Measurements from ENCODE around the gene CCDC60.

The CCDC60 gene

DNA sequence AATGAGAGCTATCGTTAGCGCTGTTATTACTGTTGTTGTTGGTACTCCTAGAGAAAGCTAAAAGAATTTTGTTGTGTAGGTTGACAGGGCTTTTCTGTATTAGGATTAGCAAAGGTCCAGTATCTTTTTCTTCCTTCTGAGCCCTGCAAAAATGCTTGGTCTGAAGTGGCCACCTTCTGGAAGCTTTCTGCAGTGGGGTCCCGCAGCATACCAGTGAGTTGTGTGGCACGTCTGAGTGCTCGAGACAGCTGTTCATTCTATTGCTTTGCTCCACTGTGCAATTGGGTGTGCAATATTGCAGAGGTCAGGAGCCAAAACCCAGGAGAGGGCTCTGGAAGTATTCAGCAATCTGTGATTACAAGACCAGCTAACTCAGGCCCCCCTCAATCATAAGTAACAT, 57.1 kb downstream of the CCDC60 start:
- DNase-seq = no peak

DNA sequence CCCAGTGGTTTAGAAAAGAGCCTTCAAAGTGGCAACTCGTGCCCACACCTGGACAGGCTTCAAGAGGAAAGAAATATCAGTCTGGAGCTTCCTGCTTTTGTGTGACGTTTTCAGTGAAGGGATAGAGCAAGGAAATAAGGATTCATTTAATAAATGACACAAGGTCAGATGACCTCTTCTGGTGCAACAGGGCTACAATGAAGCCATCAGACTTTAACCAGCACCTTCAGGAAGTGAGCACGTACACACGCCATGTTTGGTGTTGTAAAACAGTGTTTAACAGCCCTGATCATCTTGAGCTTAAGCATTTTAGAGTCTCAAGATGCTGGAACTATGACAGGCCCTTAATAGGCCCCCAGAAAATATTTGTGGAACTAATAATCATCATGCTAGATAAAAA, 59.1 kb downstream of the CCDC60 start:
- DNase-seq = peak in 1 of 3 experiments; percentile 53

DNA sequence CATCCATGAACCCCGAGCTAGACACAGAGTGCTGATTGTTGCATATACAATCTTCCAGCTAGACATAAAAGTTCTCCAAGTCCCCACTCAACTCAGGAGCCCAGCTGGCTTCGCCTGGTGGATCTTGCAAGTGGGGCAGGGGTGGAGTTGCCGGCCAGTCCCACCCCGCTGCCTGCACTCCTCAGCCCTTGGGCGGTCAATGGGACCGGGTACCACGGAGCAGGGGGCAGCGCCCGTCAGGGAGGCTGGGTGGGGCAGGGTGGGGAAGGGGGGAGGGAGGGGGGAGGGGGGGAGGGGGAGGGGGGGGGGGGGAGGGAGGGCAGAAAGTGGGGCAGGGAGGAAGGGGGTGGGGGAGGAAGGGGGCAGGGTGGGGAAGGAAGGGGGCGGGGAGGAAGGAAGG, 63.0 kb downstream of the CCDC60 start:
- no peak for DNase-seq

DNA sequence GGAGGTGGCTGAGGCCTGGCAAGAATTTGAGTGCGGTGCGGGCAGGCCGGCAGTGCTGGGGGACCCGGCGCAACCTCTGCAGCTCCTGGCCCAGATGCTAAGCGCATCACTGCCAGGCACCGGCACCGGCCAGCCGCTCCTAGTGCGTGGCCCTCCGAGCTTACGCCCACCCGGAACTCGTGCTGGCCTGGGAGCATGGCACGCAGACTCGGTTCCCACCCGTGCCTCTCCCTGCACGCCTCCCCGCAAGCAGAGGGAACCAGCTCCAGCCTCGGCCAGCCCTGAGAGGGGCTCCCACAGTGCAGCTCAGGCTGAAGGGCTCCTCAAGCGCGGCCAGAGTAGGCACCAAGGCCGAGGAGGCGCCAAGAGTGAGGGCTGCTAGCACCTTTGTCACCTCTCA, 63.7 kb downstream of the CCDC60 start:
- no peak for DNase-seq

DNA sequence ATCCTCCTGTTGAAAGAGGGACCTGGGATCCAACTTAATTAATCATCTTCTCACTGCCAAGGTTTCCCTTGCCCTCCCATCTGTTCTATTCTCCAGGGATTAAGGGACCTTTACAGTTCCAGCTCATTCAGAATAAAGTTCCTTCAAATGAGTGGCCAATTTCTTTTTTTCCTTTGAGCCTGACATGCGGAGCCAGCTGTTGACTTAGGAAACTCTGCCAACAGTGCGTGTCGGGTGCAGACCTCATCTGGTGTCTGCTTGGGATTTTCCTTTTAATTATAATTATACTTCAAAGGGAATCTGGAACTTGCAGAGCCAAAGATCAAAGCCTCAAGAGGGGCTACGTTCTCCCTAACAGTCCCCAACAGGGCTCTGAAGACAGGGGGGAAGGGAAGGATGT, 64.8 kb downstream of the CCDC60 start:
- DNase-seq = peak in 1 of 3 experiments; percentile 40

DNA sequence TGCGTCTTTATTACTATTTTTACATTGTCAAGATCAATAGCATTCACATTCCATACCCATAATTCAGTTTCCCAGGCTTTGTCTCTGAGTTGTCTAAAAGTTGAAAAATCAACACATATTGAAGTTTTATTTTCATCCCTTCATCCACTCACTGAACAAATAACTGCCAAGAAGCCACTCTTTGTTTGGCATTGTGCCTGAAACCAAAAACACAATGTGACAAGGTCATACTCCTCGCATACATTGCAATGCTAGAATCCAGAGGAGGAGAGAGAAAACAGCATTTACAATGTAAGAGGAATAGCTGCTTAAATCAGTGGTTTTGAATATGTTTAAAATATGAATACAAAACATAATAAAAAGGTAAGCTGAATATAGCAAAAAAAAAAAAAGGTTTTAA, 71.8 kb downstream of the CCDC60 start:
- DNase-seq = peak in 1 of 3 experiments; percentile 24

DNA sequence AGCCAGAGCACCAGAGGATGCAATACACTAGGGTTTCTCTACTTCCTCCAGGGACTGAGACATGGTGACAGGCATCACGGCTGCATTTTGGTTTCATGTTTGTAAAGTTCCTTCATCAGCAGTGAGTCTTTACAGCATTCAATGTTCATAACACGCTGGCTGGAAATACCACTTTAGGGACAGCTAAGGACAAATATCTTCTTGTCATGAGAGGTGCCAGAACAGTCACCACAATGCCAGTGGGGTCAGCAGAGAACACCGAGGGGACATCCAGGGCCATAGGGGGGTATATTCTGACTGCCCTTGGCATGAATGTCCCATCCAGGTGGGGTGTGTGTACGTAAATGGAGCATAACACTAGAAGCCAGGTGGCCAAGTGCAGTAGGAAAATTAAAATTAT, 72.3 kb downstream of the CCDC60 start:
- no peak for DNase-seq

DNA sequence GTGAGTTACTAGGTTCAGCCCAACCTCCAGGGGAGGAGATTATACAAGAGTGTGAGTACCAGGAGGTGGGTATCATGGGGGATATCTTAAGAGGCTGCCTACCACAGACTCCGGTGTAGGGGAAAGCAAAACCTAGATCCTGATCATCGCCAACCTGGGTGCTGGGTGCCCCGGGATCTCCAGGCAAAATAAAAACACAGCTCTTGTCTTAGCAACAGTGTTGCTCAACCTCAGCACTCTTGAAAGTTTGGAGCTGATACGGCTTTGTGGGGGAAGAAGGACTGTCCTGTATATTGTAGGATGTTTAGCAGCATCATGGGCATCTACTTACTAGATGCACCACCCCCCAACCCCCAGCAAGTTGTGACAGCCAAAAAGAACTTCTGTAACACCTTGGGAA, 74.5 kb downstream of the CCDC60 start:
- DNase-seq = no peak

DNA sequence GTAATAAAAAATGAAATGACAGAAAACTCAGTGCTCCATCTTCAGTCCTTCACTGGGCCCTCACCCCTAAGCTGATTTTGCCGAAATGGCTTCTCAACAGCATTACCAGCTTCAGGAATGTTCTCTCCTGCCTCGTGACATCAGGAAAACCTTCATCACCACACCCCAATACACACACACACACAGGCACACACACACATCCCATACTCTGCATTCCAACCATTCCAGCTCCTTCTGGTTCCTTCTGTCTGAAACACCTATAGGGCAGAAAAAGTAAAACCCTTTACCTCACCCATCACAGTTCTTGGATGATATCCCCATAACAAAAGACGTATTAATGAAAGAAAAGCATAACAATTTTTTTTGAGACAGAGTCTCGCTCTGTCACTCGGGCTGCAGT, 75.9 kb downstream of the CCDC60 start:
- no peak for DNase-seq

DNA sequence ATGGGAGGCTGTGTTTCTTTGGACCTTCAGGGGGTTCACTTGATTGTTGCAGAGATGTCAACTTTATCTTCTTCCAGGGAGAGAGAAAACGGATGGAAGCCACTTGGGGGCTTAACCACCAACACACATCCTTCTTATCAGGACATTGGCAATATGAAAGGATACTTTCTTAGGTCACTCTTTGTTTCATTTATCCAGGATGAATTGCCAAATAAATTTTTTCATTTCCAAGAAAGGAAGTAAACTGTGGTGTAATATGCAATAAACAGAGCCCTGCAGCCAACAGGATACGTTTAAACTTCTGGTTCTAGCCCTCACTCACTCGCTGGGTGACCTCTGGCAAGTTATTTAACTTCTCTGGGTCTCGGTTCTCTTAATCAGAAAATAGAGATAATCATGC, 77.8 kb downstream of the CCDC60 start:
- DNase-seq = no peak

DNA sequence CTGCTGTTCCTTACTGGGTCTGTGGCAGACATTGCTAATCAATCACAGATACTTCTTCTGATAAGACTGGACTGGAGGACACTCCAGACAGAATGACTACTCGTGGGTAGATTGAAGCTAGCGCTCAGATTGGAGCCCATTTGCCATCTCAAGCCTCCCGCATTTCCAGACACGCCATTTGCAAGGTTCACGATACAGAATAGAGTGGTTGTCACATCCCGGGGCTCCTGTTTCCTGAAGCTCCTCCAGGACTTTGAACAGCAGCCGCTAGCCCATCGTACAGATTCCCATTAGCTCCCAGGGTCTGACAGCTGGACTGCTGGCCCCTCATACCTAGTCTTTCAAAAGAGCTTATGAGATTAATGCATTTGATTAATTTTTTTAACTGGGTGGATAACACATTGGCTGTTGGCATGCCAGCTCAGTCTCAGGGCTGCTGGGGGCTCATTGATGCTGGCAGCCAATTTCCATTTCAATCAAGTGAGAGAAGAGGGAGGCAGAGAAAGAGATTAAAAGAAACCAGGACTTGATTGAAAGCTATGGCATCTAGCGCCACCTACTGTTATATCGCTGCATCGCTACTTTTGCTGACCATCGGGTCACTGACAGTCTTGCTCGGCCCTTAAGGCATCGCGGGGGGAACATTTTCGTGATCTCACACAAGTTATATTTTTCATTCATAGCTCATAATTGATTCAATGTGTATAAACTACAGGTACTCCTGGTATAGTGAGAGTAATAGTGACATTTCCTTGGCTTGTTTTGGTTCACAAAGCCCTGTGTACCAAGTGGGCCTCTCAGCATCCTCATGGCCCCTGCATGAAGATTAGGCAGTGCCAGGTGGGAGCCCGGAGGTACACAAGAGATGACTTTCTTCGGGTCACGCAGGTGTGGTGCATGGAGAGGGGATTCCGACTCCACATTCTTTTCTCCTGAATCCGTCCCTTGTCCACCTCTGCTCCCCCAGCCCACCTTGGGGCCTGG, 78.6 kb downstream of the CCDC60 start:
- peak; percentile 21 to 85 (median 67) for DNase-seq

DNA sequence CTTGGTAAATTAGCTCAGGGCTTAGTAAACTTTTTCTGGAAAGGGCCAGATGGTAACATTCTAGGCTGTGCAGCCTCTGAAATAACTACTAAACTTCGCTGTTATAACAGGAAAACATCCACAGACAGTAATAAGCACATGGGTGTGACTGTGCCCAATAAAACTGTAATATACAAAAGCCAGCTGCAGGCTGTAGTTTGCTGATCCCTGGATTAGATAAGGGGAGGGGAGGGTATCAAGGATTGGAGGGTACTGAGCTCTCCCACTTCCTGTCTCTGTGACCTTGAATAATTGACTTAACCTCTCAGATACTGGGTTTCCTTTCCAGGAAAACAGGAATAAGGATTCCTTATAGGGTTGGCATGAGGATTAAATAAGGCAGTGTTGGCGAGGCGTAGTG, 81.2 kb downstream of the CCDC60 start:
- DNase-seq = no peak

DNA sequence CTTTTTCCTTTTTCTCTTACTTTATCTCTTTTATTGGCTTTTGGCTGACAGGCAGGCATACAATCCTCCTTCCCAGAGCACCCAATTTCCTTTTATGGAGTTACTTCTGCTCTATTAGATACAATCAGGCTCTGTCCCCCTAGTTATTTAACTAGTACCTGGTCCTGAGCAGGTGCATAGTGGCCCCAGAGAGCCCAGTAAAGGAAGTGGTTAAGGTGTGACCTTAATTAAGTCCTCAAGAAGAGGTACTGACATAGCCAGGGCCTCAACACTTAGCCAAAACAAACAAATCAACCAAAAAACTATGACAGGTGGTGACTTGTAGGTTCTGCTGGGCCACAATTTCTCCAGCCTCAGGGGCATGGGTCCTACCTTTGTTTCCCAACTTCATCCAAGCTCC, 82.9 kb downstream of the CCDC60 start:
- DNase-seq = peak in 2 of 3 experiments; percentile 8 to 20

DNA sequence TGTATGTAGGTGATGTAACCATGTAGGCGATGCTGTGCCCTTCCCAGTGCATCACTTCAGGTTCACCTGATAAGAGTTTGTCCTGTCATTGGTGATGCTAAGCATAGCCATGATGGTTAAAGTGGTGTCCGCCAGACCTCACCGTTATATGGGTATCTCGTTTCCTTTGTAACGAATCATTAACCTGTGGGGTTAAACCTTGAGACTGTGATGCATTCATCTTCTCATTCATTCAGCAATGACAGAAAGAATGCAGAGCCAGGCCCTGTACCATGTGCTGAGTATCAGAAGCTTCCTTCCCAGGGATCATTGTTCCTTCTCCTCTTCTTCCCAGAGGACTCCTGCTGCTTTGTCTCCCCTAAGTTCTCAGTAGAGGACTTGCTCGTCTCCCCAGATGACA, 84.9 kb downstream of the CCDC60 start:
- DNase-seq = no peak

DNA sequence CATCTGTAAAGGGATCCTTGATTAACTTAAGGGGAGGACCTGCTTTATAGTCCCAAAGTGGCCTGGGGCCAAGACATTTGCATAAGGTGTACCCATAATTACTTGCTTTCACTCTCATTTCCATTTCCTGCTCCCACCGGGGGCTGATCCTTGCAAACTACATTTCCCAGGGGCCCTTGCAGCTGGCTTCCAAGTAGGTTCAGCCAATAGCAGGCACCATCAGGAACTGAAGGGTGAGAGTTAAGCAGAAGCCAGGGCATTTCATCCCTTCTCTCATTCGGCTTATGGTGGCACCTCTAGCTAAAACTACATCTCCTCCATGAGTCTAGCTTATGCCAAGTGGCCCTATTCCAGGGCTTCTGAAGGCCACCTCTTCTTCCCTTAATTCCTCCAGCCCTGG, 88.8 kb downstream of the CCDC60 start:
- DNase-seq = no peak

DNA sequence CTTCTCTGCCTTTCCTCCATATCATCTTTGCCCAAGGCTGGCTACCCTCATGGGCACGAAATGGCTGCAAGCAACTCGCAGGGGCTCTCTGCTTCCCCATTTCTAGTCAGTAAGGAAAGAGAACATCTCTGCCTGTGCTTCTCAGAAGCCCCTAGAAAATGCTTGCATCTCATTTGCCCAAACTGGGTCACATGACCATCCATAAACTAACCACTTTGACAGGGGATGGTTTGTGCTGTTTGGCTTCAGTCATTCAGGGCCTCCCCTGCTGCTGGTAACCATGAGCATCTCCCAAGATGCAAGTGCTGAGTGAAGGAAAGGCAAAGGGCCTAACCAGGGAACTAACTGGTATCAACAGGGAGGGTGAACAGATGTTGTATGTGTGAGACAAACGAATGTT, 91.1 kb downstream of the CCDC60 start:
- DNase-seq = no peak

DNA sequence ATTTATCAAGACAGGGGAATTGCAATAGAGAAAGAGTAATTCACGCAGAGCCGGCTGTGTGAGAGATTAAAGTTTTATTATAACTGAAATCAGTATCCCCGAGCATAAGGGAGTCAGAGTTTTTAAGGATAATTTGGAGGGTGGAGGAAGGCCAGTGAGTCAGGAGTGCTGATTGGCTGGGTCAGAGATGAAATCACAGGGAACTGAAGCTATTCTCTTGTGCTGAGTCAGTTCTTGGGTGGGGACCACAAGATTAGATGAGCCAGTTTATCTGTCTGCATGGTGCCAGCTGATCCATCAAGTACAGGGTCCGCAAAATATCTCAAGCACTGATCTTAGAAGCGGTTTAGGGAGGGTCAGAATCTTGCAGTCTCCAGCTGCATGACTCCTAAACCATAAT, 96.6 kb downstream of the CCDC60 start:
- no peak for DNase-seq

DNA sequence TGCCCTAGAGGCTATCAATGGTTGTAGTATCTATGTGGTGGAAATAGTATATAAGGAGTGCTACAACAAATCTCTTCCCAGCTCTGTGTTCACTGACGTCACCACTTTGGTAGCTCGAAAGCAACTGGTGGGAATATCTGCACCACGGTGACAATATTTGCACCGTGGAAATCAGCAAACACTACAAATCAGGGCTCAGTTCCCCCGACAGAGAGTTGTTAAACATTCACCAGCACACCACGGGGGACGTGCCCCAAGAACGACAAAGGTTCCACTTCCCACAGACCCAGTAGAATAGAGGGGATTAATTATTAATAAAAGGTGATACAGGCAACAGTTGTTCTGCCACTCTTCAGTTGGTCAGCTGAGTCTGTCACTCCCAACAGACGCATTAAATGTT, 98.4 kb downstream of the CCDC60 start:
- DNase-seq = no peak

DNA sequence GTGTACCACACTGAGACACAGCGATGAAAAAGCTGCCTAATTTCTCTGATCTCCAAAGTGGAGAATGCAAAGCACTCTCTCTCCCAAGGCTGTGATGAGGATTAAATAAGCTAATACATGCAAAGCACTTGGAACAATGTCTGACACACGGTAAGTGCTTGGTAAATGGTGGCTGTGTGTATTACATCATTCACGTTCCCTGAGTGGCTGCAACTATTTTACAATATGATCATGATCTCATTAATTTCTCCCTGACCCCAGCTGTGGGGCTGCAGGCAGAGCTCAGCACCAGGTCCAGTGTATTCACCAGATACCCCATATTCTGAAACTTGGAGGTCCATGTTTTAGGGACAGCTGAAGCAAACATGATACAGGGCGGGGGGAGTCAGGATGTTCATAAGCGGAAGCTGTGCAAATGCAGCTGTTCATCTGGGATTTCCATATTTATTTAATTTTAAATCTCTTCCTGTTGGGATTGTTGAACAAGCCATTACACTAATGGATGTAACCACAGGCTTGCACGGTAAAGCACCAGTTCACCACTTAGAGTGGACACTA, 106.4 kb downstream of the CCDC60 start:
- no peak for DNase-seq

DNA sequence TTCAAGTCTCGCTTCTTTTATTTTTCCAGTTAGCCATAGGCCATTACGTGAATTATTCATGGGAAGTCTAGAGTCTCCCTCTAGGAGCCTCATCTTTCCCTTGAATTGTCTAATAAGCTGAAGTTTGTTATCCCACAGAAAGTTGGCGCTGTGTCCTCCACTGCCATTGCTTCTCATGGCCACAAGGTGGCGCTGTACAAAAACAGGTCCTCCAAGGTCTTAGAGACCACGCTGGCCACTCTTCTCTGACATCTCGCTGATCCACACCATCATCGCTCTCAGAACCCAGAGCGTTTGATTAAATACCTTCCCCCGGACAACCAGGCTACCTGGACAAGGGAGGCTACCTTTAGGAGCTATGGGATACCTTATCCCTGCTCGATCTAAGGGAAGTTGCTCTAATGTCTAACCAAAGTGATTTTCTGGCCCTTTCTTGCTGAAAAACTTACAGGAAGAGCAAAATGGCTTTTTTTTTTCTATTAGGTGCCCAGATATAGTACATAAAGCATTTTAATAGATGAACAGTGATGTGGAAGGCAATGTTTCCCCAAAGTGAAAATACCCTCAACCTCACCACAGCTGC, 110.0 kb downstream of the CCDC60 start:
- DNase-seq = peak; percentile 16 to 69 (median 60)

DNA sequence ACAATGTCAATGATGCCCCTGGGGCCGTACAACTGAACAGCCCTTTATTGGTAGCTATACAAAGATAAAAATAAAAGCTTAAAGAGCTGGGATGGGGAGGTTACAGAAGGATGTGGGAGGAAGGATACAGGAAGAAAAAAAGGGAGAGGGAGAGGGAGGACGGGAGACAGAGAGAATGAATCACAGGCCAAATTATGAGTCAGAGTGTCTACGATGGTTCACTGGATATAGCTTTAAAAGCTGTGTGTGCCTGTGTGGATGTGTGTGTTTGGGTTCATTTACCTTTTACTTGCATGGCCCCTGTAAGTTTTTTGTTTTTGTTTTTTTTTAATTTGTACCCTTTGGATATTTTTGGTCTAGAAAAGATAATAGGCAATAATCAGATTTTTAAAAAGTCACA, 111.9 kb downstream of the CCDC60 start:
- no peak for DNase-seq

DNA sequence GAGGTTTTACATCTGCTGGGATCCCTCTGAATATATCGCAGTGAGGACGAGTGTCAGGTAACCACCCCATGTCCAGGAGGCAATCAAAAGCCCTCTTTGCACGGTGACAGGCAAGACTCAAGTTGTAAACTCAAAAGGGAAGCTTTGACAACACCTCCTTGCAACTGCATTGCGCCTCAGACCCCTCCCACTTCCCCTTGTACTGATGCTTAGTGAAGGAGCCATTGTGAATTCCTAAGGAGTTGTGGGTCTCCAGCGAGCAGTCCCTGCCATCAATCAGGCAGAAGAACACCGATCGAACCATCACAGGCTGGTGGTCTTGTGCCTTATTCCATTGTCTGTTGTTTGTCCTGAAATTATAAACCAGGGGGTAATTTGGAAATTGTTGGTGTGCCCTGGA, 112.6 kb downstream of the CCDC60 start:
- no peak for DNase-seq

DNA sequence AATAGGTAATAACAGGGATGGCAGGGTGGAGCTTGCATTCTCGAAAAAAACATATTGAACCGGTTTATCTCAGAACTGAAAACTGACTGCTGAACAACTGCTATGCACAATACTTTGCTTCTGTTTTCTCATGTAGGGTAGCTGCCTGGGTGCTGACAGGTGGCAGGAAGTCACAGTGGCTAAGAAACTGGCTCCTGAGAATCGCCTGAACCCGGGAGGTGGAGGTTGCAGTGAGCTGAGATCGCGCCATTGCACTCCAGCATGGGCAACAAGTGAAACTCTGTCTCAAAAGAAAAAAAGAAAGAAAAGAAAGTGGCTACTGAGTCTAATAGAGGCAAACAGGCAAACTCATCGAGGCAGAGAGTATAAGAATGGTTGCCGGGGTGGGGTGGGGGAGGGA, 113.1 kb downstream of the CCDC60 start:
- DNase-seq = no peak

DNA sequence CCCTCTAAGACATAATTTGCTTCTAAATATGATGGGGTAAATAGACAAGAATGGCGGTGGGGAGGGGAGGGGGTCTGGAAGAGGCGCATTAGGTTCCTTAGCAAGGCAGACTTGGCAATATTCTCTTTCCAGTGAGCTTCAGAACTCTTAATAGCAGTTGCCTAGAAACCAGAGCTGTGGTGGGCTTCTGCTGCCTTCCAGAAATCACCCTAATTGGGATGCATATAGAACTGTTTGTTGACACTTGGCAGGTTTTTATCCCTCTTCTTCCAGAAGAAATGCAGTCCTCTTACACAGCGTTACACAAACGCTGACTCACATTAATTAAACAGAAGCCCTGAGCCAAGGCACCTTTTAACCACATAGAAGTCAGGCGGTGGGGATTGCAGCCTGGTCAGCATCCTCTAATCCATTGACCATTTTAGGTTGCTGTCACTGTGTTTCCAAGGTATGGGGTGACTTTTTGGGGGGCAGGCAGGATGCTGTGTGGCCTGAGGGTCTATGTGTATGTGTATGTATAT, 114.1 kb downstream of the CCDC60 start:
- DNase-seq = no peak
